GM12878 (cell line): Measurements from ENCODE around the gene BAHD1. TPM values are rescaled to one million over a fixed set of nuclear protein-coding genes. Genes with fewer than 3 reads are reported as not detected.

ENCODE experiments used
- ATF7 ChIP-seq: fragments of 450-650 bp; IDR thresholded peaks from 2 replicates; pipeline ENCODE4 v1.6.1; 2016; ENCODE audit warnings: low read depth, mild to moderate bottlenecking
- BACH1 ChIP-seq: fragments of 450-650 bp; IDR thresholded peaks from 2 replicates; pipeline ENCODE4 v1.6.1; 2017; ENCODE audit warnings: mild to moderate bottlenecking, borderline replicate concordance
- CEBPB ChIP-seq, 2 experiments: fragments of 150-350 bp in 1 of 2; IDR thresholded peaks; 2 replicates each; pipeline ENCODE4 v1.6.1; 2012 to 2014; ENCODE audit warnings: low read depth in 2 of 2, low read length in 2 of 2, borderline replicate concordance in 1 of 2, inconsistent platforms in 1 of 2
- E4F1 ChIP-seq: fragments of 450-650 bp; IDR thresholded peaks from 2 replicates; pipeline ENCODE4 v1.6.1; 2018; ENCODE audit warnings: borderline replicate concordance, mild to moderate bottlenecking; ENCODE audit not compliant: partially characterized antibody
- EGR1 ChIP-seq, 2 experiments: IDR thresholded peaks; 1 replicate in 1 of 2; 2 replicates in 1 of 2; pipeline ENCODE4 v1.6.1; 2011 to 2012; ENCODE audit warnings: low read depth in 2 of 2, low read length in 2 of 2, borderline replicate concordance in 1 of 2, mild to moderate bottlenecking in 1 of 2, moderate library complexity in 1 of 2
- FOXK2 ChIP-seq: fragments of 450-650 bp; IDR thresholded peaks from 2 replicates; pipeline ENCODE4 v1.6.1; 2017; ENCODE audit warnings: mild to moderate bottlenecking, moderate library complexity
- IKZF2 ChIP-seq, 2 experiments: fragments of 450-650 bp; IDR thresholded peaks; 2 replicates each; pipeline ENCODE4 v1.6.1; 2017; ENCODE audit warnings: mild to moderate bottlenecking in 2 of 2, moderate library complexity in 2 of 2
- MXI1 ChIP-seq: fragments of 150-350 bp; IDR thresholded peaks from 2 replicates; pipeline ENCODE4 v1.6.1; 2011; ENCODE audit warnings: low read depth, mild to moderate bottlenecking, inconsistent platforms, low read length, improper control_type of control experiment
- NFXL1 ChIP-seq: fragments of 450-650 bp; IDR thresholded peaks from 2 replicates; pipeline ENCODE4 v1.6.1; 2017; ENCODE audit warnings: antibody characterized with exemption, mild to moderate bottlenecking, borderline replicate concordance
- NR2C1 ChIP-seq: fragments of 450-650 bp; IDR thresholded peaks from 2 replicates; pipeline ENCODE4 v1.6.1; 2017; ENCODE audit warnings: antibody characterized with exemption, mild to moderate bottlenecking, moderate library complexity
- PAX5 ChIP-seq: IDR thresholded peaks from 2 replicates; pipeline ENCODE4 v1.6.1; 2011; ENCODE audit warnings: low read depth, low read length, borderline replicate concordance
- PRDM15 ChIP-seq: fragments of 450-650 bp; formaldehyde crosslinking; IDR thresholded peaks from 2 replicates; pipeline ENCODE4 v1.4.0; 2020; ENCODE audit warnings: mild to moderate bottlenecking, moderate library complexity
- SP1 ChIP-seq: IDR thresholded peaks from one replicate; pipeline ENCODE4 v1.6.1; 2011; ENCODE audit warnings: low read depth, low read length
- SUZ12 ChIP-seq: fragments of 200-600 bp; sonication (generic); IDR thresholded peaks from one replicate; pipeline ENCODE4 v1.6.1; 2018; ENCODE audit warnings: antibody characterized with exemption, mild to moderate bottlenecking; ENCODE audit not compliant: unreplicated experiment
- USF1 ChIP-seq: IDR thresholded peaks from 2 replicates; pipeline ENCODE4 v1.6.1; 2011; ENCODE audit warnings: borderline replicate concordance, low read depth, mild to moderate bottlenecking, moderate library complexity, mixed read lengths, low read length; ENCODE audit not compliant: insufficient read depth; ENCODE audit errors: extremely low read length
- ZNF217 ChIP-seq: fragments of 450-650 bp; IDR thresholded peaks from 2 replicates; pipeline ENCODE4 v1.6.1; 2017; ENCODE audit warnings: antibody characterized with exemption, mild to moderate bottlenecking
- ZNF687 ChIP-seq: fragments of 450-650 bp; IDR thresholded peaks from 2 replicates; pipeline ENCODE4 v1.6.1; 2017; ENCODE audit warnings: mild to moderate bottlenecking, moderate library complexity
- ZZZ3 ChIP-seq: IDR thresholded peaks from 2 replicates; pipeline ENCODE4 v1.6.1; 2011; ENCODE audit warnings: low read depth; ENCODE audit not compliant: control insufficient read depth, insufficient read length
- polyA plus RNA-seq, 11 experiments: library from polyadenylated mRNA; depleted of rRNA in 4 of 11; unstranded in 6 of 11; stranded (reverse) in 5 of 11; fragments of >200 nt; fragmentation: Nextera tagmentation in 4 of 11; fragmentation: Illumina TruSeq in 1 of 11; extraction: Ambion mirVana in 4 of 11; extraction: Trizol in 1 of 11; gene quantifications; 1 replicate in 1 of 11; 2 replicates in 10 of 11; pipeline versions ENCODE4 v1.2.1 to v1.2.3, GENCODE V29; 2011 to 2016; ENCODE audit warnings: inconsistent platforms in 2 of 11, missing spikeins in 2 of 11, low read depth in 1 of 11
- total RNA-seq, 4 experiments: library from RNA; depleted of rRNA in 3 of 4; stranded (reverse); fragments of >200 nt in 3 of 4; fragmentation: Illumina TruSeq in 1 of 4; extraction: Trizol in 1 of 4; gene quantifications; 2 replicates each; pipeline versions ENCODE4 v1.2.1 to v1.2.3, GENCODE V29; 2013 to 2021

BAHD1 gene
- total and polyA plus RNA-seq, 10 of the 15 experiments (the other 5 are each of a cell fraction or from before 2014, with no cell fraction given), result 0.21 to 21.8 (median 5.8) TPM

- TF ChIP-seq ZNF687 (no peak), PAX5 (no peak; the same call in 1 of the 2 replicates), E4F1 (no peak), ZNF217 (no peak), ZZZ3 (no peak), ATF7 (no peak), BACH1 (no peak), NR2C1 (no peak), FOXK2 (no peak), USF1 (no peak), PRDM15 (CRISPR knock-in tag) (no peak), EGR1 (IDR thresholded peaks at IDR 0.05; ENCODE audit: borderline replicate concordance in 1 of 2, low read depth in 2 of 2, low read length in 2 of 2) (peak in 1 of 2 experiments; percentile 65; a peak in 1 of 3 replicates), IKZF2 (IDR thresholded peaks at IDR 0.05) (no peak), SUZ12 (no peak), NFXL1 (no peak), CEBPB (IDR thresholded peaks at IDR 0.05; ENCODE audit: borderline replicate concordance in 1 of 2, low read depth in 2 of 2, low read length in 2 of 2) (no peak), SP1 (peak; percentile 91), MXI1 (no peak; the same call in 1 of the 2 replicates)
Measured at GRCh38 chr15:40440743-40441564, at the start of gene BAHD1 (continued).
